Stimulated activated memory B cell treated with anti-CD40 and anti-IgM and Interleukin-4, amounts not matched to agents 10 μg/mL and 1 μg/mL and 100 μg/mL, for 72 hours (primary cell): ENCODE results near the gene LAMC3.

Experiments
- ATAC-seq: fragments of 150-1000 bp; cut with Tn5 transposase; 2 replicates; pipeline ENCODE4 v1.10.0; 2021
- H3K27ac Mint-ChIP-seq: one replicate; pipeline ENCODE4 v1.8.0; 2022; ENCODE audit warnings: mild to moderate bottlenecking, mixed read lengths
- H3K27me3 Mint-ChIP-seq: one replicate; pipeline ENCODE4 v1.8.0; 2022; ENCODE audit warnings: mixed read lengths
- H3K36me3 Mint-ChIP-seq: one replicate; pipeline ENCODE4 v1.8.0; 2022; ENCODE audit warnings: mixed read lengths
- H3K4me1 Mint-ChIP-seq: one replicate; pipeline ENCODE4 v1.8.0; 2022; ENCODE audit warnings: mixed read lengths
- H3K4me3 Mint-ChIP-seq: one replicate; pipeline ENCODE4 v1.8.0; 2022; ENCODE audit warnings: mild to moderate bottlenecking, moderate library complexity, mixed read lengths
- H3K9me3 Mint-ChIP-seq: one replicate; pipeline ENCODE4 v1.8.0; 2022; ENCODE audit warnings: mixed read lengths

LAMC3 gene

GRCh38 chr9:131010482-131011273 lies 1.7 kb downstream of the LAMC3 start:
- no peak overlapping the region for H3K4me3 Mint-ChIP-seq
- H3K27me3 Mint-ChIP-seq, result peaks cover 76% of the 10 kb centered on the region
- ATAC-seq, result no peak
- no peak overlapping the region for H3K27ac Mint-ChIP-seq
- no peaks in the 10 kb centered on the region for H3K9me3 Mint-ChIP-seq
- no peaks in the 10 kb centered on the region for H3K36me3 Mint-ChIP-seq
- no peaks in the 10 kb centered on the region for H3K4me1 Mint-ChIP-seq

- Mint-ChIP-seq H3K36me3 (no peaks in the 10 kb centered on the region), H3K27ac (no peak overlapping the region), H3K4me1 (no peaks in the 10 kb centered on the region), H3K27me3 (peaks cover 83% of the 10 kb centered on the region), H3K4me3 (no peak overlapping the region), H3K9me3 (no peaks in the 10 kb centered on the region)
- no peak for ATAC-seq
Observed at GRCh38 chr9:131011274-131012022, 2.5 kb downstream of the LAMC3 start.

- peaks cover 84% of the 10 kb centered on the region for H3K27me3 Mint-ChIP-seq
- no peak overlapping the region for H3K27ac Mint-ChIP-seq
- H3K36me3 Mint-ChIP-seq, result no peaks in the 10 kb centered on the region
- H3K4me1 Mint-ChIP-seq, result no peaks in the 10 kb centered on the region
- no peak overlapping the region for H3K4me3 Mint-ChIP-seq
- H3K9me3 Mint-ChIP-seq, result no peaks in the 10 kb centered on the region
- ATAC-seq, result no peak
Observed at GRCh38 chr9:131012023-131012334, 3.0 kb downstream of the LAMC3 start.

- no peak for ATAC-seq
- Mint-ChIP-seq H3K36me3 (no peaks in the 10 kb centered on the region), H3K27ac (no peak overlapping the region), H3K4me1 (no peaks in the 10 kb centered on the region), H3K27me3 (peaks cover 81% of the 10 kb centered on the region), H3K4me3 (no peak overlapping the region), H3K9me3 (no peaks in the 10 kb centered on the region)
Observed at GRCh38 chr9:131012396-131012917, 3.5 kb downstream of the LAMC3 start.

GRCh38 chr9:131013015-131013755 lies 4.2 kb downstream of the LAMC3 start:
- no peak for ATAC-seq
- Mint-ChIP-seq H3K36me3 (no peaks in the 10 kb centered on the region), H3K9me3 (no peaks in the 10 kb centered on the region), H3K27ac (no peak overlapping the region), H3K4me3 (no peak overlapping the region), H3K4me1 (no peaks in the 10 kb centered on the region), H3K27me3 (peaks cover 74% of the 10 kb centered on the region)

GRCh38 chr9:131013771-131014676 lies 5.0 kb downstream of the LAMC3 start:
- Mint-ChIP-seq H3K27me3 (peaks cover 75% of the 10 kb centered on the region), H3K36me3 (no peaks in the 10 kb centered on the region), H3K27ac (no peak overlapping the region), H3K4me3 (no peak overlapping the region), H3K9me3 (no peaks in the 10 kb centered on the region), H3K4me1 (no peaks in the 10 kb centered on the region)
- ATAC-seq, result no peak

GRCh38 chr9:131015112-131015511 lies 6.1 kb downstream of the LAMC3 start:
- Mint-ChIP-seq H3K27me3 (peaks cover 68% of the 10 kb centered on the region), H3K27ac (no peak overlapping the region), H3K4me3 (no peak overlapping the region), H3K4me1 (no peaks in the 10 kb centered on the region), H3K9me3 (peaks cover under 1% of the 10 kb centered on the region), H3K36me3 (no peaks in the 10 kb centered on the region)
- no peak for ATAC-seq

GRCh38 chr9:131015876-131016397 lies 7.0 kb downstream of the LAMC3 start:
- Mint-ChIP-seq H3K9me3 (peaks cover 4% of the 10 kb centered on the region), H3K36me3 (no peaks in the 10 kb centered on the region), H3K27ac (no peak overlapping the region), H3K4me3 (no peak overlapping the region), H3K4me1 (no peaks in the 10 kb centered on the region), H3K27me3 (peaks cover 60% of the 10 kb centered on the region)
- ATAC-seq, result no peak

- no peak overlapping the region for H3K4me3 Mint-ChIP-seq
- H3K36me3 Mint-ChIP-seq, result no peaks in the 10 kb centered on the region
- H3K9me3 Mint-ChIP-seq, result peaks cover 4% of the 10 kb centered on the region
- H3K27ac Mint-ChIP-seq, result no peak overlapping the region
- no peak for ATAC-seq
- peaks cover 49% of the 10 kb centered on the region for H3K27me3 Mint-ChIP-seq
- no peaks in the 10 kb centered on the region for H3K4me1 Mint-ChIP-seq
Observed at GRCh38 chr9:131017067-131017466, 8.1 kb downstream of the LAMC3 start.

GRCh38 chr9:131018621-131019020 lies 9.6 kb downstream of the LAMC3 start:
- Mint-ChIP-seq H3K27me3 (peaks cover 35% of the 10 kb centered on the region), H3K4me3 (no peak overlapping the region), H3K27ac (no peak overlapping the region), H3K36me3 (no peaks in the 10 kb centered on the region), H3K9me3 (peaks cover 4% of the 10 kb centered on the region), H3K4me1 (no peaks in the 10 kb centered on the region)
- ATAC-seq, result no peak

- no peak for ATAC-seq
- H3K4me3 Mint-ChIP-seq, result no peak overlapping the region
- no peaks in the 10 kb centered on the region for H3K4me1 Mint-ChIP-seq
- H3K27ac Mint-ChIP-seq, result no peak overlapping the region
- H3K27me3 Mint-ChIP-seq, result peaks cover 29% of the 10 kb centered on the region
- H3K9me3 Mint-ChIP-seq, result peaks cover 4% of the 10 kb centered on the region
- no peaks in the 10 kb centered on the region for H3K36me3 Mint-ChIP-seq
Observed at GRCh38 chr9:131019388-131020239, 10.6 kb downstream of the LAMC3 start.

GRCh38 chr9:131020388-131020787 lies 11.4 kb downstream of the LAMC3 start:
- Mint-ChIP-seq H3K36me3 (no peaks in the 10 kb centered on the region), H3K27me3 (peaks cover 34% of the 10 kb centered on the region), H3K4me3 (no peak overlapping the region), H3K27ac (no peak overlapping the region), H3K4me1 (no peaks in the 10 kb centered on the region), H3K9me3 (peaks cover 4% of the 10 kb centered on the region)
- no peak for ATAC-seq

GRCh38 chr9:131020862-131021261 lies 11.9 kb downstream of the LAMC3 start:
- ATAC-seq, result no peak
- Mint-ChIP-seq H3K27ac (no peak overlapping the region), H3K36me3 (no peaks in the 10 kb centered on the region)

GRCh38 chr9:131021785-131022184 lies 12.8 kb downstream of the LAMC3 start:
- H3K4me1 Mint-ChIP-seq, result no peaks in the 10 kb centered on the region
- H3K36me3 Mint-ChIP-seq, result no peaks in the 10 kb centered on the region
- H3K4me3 Mint-ChIP-seq, result no peak overlapping the region
- H3K27ac Mint-ChIP-seq, result no peak overlapping the region
- H3K27me3 Mint-ChIP-seq, result peaks cover 31% of the 10 kb centered on the region
- ATAC-seq, result no peak
- peaks cover 4% of the 10 kb centered on the region for H3K9me3 Mint-ChIP-seq

More at GRCh38 chr9:131020862-131021261, 11.9 kb downstream of the LAMC3 start:
- peaks cover 4% of the 10 kb centered on the region for H3K9me3 Mint-ChIP-seq
- H3K4me3 Mint-ChIP-seq, result no peak overlapping the region
- peaks cover 34% of the 10 kb centered on the region for H3K27me3 Mint-ChIP-seq
- no peaks in the 10 kb centered on the region for H3K4me1 Mint-ChIP-seq
